ENCODE measurements around the gene TCF3.
"Not testable (repeated sequence)": the region's sequence is repeated elsewhere in the genome, so short reads cannot be mapped to it uniquely, and the experiment has no call there.

The TCF3 gene

GRCh38 chr19:1645299-1645698 is 7.1 kb downstream of the TCF3 start:
- DNase-seq (ENCODE audit: low read depth) = no peak
- no peak overlapping the region for H3K4me3 ChIP-seq (replicated peaks; ENCODE audit: low read depth, low read length)
- TF ChIP-seq, protein P1, sequence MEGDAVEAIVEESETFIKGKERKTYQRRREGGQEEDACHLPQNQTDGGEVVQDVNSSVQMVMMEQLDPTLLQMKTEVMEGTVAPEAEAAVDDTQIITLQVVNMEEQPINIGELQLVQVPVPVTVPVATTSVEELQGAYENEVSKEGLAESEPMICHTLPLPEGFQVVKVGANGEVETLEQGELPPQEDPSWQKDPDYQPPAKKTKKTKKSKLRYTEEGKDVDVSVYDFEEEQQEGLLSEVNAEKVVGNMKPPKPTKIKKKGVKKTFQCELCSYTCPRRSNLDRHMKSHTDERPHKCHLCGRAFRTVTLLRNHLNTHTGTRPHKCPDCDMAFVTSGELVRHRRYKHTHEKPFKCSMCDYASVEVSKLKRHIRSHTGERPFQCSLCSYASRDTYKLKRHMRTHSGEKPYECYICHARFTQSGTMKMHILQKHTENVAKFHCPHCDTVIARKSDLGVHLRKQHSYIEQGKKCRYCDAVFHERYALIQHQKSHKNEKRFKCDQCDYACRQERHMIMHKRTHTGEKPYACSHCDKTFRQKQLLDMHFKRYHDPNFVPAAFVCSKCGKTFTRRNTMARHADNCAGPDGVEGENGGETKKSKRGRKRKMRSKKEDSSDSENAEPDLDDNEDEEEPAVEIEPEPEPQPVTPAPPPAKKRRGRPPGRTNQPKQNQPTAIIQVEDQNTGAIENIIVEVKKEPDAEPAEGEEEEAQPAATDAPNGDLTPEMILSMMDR (IDR thresholded peaks at IDR 0.05; ENCODE audit: low read length, missing control alignments) = no peak

- TF ChIP-seq, protein P1 (IDR thresholded peaks at IDR 0.05; ENCODE audit: low read length, missing control alignments) = no peak
- DNase-seq (ENCODE audit: low read depth) = no peak
- H3K4me3 ChIP-seq (replicated peaks; ENCODE audit: low read depth, low read length) = no peak overlapping the region
Measured at GRCh38 chr19:1644070-1644469, 8.3 kb downstream of the TCF3 start.

DNA sequence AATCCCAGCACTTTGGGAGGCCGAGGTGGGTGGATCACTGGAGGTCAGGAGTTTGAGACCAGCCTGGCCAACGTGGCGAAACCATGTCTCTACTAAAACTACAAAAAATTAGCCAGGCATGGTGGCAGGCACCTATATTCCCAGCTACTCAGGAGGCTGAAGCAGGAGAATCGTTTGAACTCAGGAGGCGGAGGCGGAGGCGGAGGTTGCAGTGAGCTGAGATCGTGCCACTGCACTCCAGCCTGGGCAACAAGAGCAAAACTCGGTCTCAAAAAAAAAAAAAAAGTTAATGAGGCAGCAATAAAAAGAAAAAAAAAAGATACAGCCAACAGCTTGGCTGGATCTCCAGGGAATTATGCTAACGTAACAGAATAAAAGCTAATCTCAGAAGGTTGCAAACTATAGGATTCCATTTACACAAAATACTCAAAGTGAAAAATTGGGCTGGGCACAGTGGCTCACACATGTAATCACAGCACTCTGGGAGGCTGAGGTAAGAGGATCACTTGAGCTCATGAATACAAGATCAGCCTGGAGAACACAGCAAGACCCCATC is 11.4 kb downstream of the TCF3 start:
- not testable (repeated sequence) for DNase-seq (ENCODE audit: low read depth); H3K4me3 ChIP-seq (replicated peaks; ENCODE audit: low read depth, low read length)

GRCh38 chr19:1636325-1637236 is 15.8 kb downstream of the TCF3 start:
- DNase-seq (ENCODE audit: low read depth) = no peak
- TF ChIP-seq, protein P1 (IDR thresholded peaks at IDR 0.05; ENCODE audit: low read length, missing control alignments) = no peak
- H3K4me3 ChIP-seq (replicated peaks; ENCODE audit: low read depth, low read length) = no peak overlapping the region

DNA sequence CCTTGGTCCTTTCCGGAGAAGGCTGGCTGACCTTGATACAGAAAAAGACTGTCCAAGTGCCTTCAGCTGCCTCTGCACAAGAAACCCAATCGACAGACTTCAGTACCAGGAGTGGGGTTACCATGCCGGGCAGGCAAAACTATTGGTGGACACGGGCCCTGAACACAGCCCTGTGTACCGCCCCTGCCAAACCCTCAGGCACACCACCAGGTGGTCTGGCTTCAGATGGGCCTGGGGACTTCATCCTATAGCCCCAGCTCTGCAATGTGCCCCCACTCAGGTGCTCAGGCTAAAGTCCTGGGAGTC is 17.5 kb downstream of the TCF3 start:
- DNase-seq (ENCODE audit: low read depth) = no peak
- TF ChIP-seq, protein P1 (IDR thresholded peaks at IDR 0.05; ENCODE audit: low read length, missing control alignments) = no peak
- H3K4me3 ChIP-seq (replicated peaks; ENCODE audit: low read depth, low read length) = no peak overlapping the region

DNA sequence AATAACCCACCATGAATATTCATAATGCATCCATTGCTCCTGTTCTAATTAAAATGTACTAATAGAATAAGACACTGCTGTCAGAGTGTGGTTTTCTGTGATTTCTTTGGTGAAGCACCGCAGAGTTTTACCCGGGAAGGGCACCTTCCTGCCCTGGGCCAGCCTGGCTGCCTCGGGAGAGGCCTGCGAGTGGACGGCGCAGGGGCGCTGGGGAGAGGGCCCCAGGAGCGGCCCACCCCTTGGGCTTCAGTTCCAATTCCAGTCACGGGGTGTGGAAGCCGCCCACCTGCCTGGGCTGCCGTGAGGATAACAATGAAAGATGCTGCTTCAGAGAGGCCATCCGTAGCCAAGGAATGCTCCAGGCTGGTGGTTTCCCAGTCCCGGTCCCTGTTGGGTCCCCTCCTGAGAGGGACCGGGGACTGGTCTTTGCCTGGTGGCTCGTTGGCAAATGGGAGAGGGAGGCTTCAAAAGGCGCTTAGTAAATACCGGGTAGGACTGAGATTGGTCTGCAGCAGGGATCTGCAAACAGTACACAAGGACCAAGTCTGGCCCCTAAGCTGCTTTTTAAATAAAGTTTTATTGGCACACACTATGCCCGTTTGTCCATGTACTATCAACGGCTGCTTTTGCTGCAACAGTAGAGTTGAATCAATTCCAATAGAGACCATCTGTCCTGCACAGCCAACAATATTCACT is 18.0 kb downstream of the TCF3 start:
- DNase-seq (ENCODE audit: low read depth) = no peak
- TF ChIP-seq, protein P1 (IDR thresholded peaks at IDR 0.05; ENCODE audit: low read length, missing control alignments) = no peak
- H3K4me3 ChIP-seq (replicated peaks; ENCODE audit: low read depth, low read length) = no peak overlapping the region

DNA sequence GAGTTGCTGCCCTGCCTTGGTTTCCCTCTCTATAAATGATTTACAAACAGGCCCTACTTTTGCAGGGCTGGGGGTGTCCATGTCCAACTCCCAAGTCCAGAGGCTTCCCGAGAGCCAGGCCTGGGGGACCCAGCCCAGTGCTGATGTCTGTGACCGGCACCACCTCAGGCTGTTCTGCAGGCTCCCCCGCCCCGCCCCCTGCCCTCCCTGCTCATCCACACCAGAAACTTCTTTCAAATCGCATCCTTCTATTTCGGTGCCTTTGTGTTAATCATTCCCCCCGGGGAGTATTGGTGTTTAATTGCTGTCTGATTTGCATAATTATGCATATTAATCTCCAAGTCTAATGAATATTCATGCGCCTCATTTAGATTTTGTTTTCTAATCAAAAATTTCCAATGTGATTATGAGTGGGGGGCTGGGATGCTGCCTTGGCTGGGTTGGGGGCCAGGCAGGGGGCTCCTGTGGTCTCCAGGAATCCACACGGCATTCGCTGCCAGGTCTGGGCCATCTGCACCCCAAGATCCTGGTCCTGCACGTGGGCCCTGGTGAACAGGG is 19.1 kb downstream of the TCF3 start:
- DNase-seq (ENCODE audit: low read depth) = no peak
- TF ChIP-seq, protein P1 (IDR thresholded peaks at IDR 0.05; ENCODE audit: low read length, missing control alignments) = no peak

More for the DNA sequence above, 19.1 kb downstream of the TCF3 start:
- no peak overlapping the region for H3K4me3 ChIP-seq (replicated peaks; ENCODE audit: low read depth, low read length)

All from fibroblast of pulmonary artery (primary cell).